Measurements from ENCODE around the gene DLK2.
"Not testable (repeated sequence)": the region's sequence is repeated elsewhere in the genome, so short reads cannot be mapped to it uniquely, and the experiment has no call there.

The DLK2 gene

GRCh38 chr6:43421831-43422230, 33.5 kb downstream of the DLK2 start:
- DNase-seq, result no peak

GRCh38 chr6:43420012-43420709, 35.2 kb downstream of the DLK2 start:
- DNase-seq, result no peak

GRCh38 chr6:43416935-43417334, 38.4 kb downstream of the DLK2 start:
- DNase-seq, result no peak

GRCh38 chr6:43415275-43415674, 40.1 kb downstream of the DLK2 start:
- DNase-seq, result not testable (repeated sequence)

- no peak for DNase-seq
Measured at GRCh38 chr6:43413002-43413401, 42.3 kb downstream of the DLK2 start.

- no peak for DNase-seq
Measured at GRCh38 chr6:43412541-43412940, 42.8 kb downstream of the DLK2 start.

- DNase-seq, result not testable (repeated sequence)
Measured at GRCh38 chr6:43410776-43411175, 44.6 kb downstream of the DLK2 start.

GRCh38 chr6:43408259-43408658, 47.1 kb downstream of the DLK2 start:
- no peak for DNase-seq

- DNase-seq, result no peak
Measured at GRCh38 chr6:43407296-43407695, 48.1 kb downstream of the DLK2 start.

- DNase-seq, result no peak
Measured at GRCh38 chr6:43405354-43405753, 50.0 kb downstream of the DLK2 start.

- DNase-seq, result no peak
Measured at GRCh38 chr6:43402820-43403219, 52.5 kb downstream of the DLK2 start.

- DNase-seq, result no peak
Measured at GRCh38 chr6:43401730-43402129, 53.6 kb downstream of the DLK2 start.

Measured in NCI-H345 (cell line).